GM18873 (cell line): ENCODE measurements around the gene RTKN2.
"Not testable (repeated sequence)": the region's sequence is repeated elsewhere in the genome, so short reads cannot be mapped to it uniquely, and the experiment has no call there.

ENCODE experiments used
- ATAC-seq: cut with Tn5 transposase; IDR thresholded peaks from one replicate; pipeline ENCODE4 v1.9.1; 2021; ENCODE audit warnings: mild to moderate bottlenecking, moderate library complexity, moderate number of reproducible peaks; ENCODE audit not compliant: unreplicated experiment, low FRiP score

Gene RTKN2

GRCh38 chr10:62261666-62262065, 7.0 kb downstream of the RTKN2 start:
- ATAC-seq, result no peak

DNA sequence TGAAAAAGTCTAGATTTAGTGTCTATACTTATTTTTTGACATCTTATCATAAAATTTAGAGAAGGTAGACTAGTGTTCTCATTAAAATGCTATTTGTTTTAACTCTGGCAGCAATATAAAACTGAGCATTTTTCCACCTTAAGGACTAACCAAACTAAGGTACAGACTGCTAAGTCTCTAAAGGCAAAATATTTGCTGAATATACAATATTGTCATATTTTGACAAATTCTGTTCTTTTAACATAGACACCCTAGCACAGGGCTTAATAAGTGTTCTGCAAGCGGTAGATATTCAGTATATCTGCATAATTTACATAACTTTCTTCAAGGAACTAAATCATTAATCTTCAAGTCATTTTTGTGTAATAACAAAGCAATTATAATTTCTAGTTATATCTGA, 8.6 kb downstream of the RTKN2 start:
- ATAC-seq, result no peak

GRCh38 chr10:62259456-62259855, 9.2 kb downstream of the RTKN2 start:
- no peak for ATAC-seq

GRCh38 chr10:62258926-62259325, 9.7 kb downstream of the RTKN2 start:
- no peak for ATAC-seq

DNA sequence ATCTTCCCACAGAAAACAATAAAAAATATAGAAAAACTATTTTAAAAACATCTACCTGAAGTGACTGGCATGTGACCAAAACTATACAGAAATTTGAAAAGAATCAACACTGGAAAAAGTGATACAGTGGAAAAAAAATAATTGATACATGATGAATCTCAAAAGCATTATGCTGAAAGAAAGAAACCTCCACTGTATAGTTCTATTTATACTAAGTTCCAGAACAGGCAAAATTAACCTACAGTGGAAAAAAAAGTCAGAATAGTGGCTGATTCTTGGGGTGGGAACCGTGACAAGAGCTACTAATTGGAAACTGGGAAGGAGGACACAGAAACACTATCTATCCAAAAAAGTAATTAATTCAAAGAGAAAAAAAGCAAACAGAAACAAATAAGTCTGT, 14.9 kb downstream of the RTKN2 start:
- ATAC-seq, result no peak

GRCh38 chr10:62252051-62252450, 16.6 kb downstream of the RTKN2 start:
- ATAC-seq, result no peak

- no peak for ATAC-seq
These were observed 17.9 kb downstream of the RTKN2 start for GRCh38 chr10:62250594-62251198.

- ATAC-seq, result no peak
These were observed 18.7 kb downstream of the RTKN2 start for GRCh38 chr10:62249957-62250356.

- no peak for ATAC-seq
These were observed 20.2 kb downstream of the RTKN2 start for GRCh38 chr10:62248465-62248864.

DNA sequence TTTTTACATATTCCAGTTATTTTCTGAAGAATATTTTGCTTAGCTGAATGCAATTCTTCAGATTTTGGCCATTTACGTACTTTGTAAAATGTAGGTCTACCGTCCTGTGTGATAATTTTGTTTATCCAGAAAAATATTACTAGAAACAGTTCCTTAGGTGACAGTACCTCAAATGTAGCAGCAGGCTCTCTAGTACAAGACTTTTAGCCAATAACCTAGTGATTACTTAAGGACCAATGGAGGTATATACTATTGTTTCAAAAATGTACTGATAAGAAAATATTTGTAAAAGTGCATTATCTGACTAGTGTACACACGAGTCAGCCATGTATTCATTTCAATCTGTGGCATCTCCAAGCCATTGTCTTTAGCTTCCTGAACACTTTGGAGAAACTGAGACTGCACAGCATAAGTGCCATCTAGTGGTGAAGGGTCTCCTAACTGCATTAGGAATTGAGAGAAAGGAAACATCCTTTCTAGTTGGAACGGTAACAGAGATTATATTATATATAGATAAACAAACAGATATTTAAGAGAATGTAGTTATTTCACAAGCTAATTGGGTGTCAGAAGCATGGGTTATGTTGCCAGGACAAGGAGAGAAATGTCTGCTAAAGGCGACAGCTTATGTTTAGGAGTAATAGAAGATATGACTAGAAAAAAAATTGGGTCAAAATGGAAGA, 23.7 kb downstream of the RTKN2 start:
- ATAC-seq, result peak; percentile 60

DNA sequence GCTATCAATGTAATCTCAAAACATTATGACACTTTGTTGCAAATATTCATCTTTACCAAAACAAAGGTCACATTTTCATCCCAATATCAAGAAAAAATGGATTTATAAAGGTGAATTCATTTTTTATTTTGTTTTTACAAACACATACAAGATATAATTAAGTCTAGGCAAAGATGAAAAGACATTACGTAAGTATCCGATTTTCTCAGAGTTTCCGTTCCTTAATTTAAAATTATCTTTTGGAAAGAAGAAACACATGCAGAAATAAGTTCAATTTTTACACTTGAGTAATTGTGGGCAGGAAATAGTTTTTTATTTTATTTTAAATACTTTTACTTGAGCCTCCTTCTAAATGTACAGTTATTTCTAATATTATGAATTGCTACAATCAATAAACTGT, 24.6 kb downstream of the RTKN2 start:
- no peak for ATAC-seq

- ATAC-seq, result peak; percentile 32
These were observed 25.0 kb downstream of the RTKN2 start for GRCh38 chr10:62243647-62243997.

DNA sequence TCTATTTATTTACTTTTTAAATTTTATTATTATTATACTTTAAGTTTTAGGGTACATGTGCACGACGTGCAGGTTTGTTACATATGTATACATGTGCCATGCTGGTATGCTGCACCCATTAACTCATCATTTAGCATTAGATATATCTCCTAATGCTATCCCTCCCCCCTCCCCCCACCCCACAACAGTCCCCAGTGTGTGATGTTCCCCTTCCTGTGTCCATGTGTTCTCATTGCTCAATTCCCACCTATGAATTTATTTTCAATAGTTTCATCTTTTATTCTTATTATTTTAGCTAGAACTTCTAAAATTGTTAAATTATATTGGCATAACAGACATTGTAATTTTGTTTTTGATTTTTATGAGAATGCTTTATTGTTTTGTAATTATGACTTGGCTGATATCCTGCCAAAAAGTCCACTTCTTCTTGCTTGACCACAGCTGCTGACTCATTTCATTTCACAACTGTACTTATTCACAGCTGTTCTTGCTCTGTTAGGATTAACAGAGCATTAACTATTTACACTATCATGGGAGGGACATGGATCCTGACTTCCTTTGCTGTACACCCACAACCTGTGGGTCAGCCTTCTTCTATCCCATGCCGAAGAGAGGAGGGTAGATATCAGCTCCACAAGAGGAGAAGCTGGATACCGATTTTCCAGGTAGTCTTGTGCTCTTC, 25.5 kb downstream of the RTKN2 start:
- peak; percentile 84 for ATAC-seq

DNA sequence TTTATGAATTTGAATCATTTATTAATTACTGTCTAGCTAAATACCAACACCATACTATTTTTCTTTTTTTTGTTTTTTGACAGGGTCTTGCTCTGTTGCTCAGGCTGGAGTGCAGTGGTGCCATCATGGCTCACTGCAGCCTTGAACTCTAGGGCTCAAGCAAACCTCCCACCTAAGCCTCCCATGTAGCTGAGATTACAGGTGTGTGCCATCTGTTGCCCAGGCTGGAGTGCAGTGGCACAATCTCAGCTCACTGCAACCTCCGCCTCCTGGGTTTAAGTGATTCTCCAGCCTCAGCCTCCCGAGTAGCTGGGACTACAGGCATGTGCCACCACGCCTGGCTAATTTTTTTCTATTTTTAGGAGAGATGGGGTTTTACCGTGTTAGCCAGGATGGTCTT, 27.1 kb downstream of the RTKN2 start:
- not testable (repeated sequence) for ATAC-seq

GRCh38 chr10:62239994-62240393, 28.6 kb downstream of the RTKN2 start:
- ATAC-seq, result no peak

DNA sequence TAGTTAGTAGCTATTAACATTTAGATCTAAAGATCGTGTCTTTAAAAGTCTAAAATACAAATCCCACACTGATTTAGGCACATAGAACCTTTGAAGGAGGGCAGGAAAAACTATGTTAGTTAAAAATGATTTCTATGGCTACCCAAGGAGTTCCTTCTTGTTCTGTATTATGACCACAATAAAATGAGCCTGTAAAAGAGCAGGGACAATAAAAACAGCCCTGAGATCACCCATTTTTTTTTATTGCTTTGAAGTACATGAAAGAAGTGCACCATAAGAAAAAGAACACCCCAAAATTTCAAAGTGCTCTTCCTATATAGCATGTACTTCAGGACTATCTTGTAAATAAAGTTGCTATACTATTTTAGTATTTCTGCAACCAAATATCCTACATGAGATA, 29.8 kb downstream of the RTKN2 start:
- no peak for ATAC-seq

- ATAC-seq, result no peak
These were observed 30.7 kb downstream of the RTKN2 start for GRCh38 chr10:62237966-62238365.

- no peak for ATAC-seq
These were observed 31.1 kb downstream of the RTKN2 start for GRCh38 chr10:62237506-62237905.

GRCh38 chr10:62234077-62234605, 34.5 kb downstream of the RTKN2 start:
- ATAC-seq, result no peak

DNA sequence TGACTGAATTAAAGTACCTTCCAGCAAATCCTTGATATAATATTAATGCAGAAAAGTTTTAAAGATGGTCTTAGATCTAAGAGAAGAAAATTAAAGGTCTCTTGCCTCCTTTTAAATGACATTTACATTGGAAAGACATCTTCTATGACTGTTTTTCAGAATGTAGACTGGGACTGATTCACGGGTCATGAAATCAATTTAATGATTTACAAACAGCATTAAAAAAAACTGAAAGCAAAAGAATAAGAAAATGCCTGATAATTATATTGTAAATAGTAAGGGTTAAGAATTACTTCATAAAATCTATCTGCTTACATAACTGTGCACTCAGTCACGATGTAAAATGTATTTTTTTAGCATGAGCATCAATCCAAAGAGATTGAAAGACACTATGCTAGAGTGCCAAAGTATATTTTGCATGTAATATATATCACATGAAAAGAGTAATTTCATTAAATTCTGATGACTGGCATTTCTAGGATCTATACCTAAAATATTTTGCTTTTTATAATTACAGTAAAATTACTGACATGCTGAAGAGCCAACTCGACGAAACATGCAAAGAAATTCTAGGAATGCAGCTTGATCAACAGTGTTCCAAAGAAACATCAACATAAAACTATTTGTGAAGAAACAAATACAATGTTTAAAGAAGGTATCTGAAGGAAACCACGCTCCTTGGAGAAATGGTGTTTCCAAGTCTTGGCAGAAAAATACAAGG, 35.1 kb downstream of the RTKN2 start:
- no peak for ATAC-seq

DNA sequence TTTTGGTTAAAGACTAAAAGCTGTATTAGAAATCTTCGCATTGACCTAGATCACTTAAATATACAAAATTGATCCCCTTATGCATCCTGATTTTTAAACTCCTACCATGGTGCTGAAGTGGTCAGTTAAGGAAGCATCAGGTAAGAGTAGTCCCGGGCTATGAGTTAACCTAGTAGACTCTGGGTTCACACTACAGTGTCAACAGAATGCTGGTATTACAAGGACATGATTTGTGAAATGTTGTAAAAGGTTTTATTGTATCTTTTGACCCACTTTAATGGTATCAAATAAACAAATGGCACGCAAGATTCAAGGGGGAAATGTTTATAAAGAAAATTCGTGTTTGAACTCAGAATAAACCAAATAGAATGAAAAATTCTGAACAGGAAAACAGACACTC, 36.8 kb downstream of the RTKN2 start:
- no peak for ATAC-seq
